Measurements from ENCODE around the gene EIF2B5.

DNA sequence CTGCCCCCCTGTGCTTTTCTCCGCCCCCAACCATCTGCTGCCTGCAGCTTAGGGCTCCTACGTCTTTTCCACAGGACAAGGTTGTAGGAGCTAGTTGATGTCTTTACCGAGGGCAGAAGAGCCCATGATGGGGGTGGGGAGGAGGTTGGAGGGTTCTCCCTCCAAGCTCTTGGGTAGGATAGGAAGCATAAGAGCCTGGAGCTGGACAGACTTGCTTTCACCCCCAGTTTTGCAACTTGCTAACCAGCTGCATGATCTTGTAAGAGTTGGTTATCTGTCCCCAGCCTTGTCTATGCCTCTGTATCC, 51.7 kb downstream of the EIF2B5 start:
- TF ChIP-seq YY1 (IDR thresholded peaks at IDR 0.05; ENCODE audit: insufficient read depth, insufficient read length) (no peak), ZNF274 (IDR thresholded peaks at IDR 0.05; ENCODE audit: low read depth, low read length) (no peak), SUZ12 (IDR thresholded peaks at IDR 0.05; ENCODE audit: extremely low read depth, insufficient read depth, insufficient read length) (no peak)

All from NT2/D1 (cell line).